Activated T-cell treated with anti-CD3 and anti-CD28 coated beads for 1 hour (primary cell): ENCODE results near the gene NOS1AP.

ENCODE experiments used
- DNase-seq: peaks from one replicate; pipeline ENCODE4 v3.0.0-alpha.2; 2020; ENCODE audit warnings: low read depth

NOS1AP gene

GRCh38 chr1:162386292-162387225 lies 317.1 kb downstream of the NOS1AP start:
- no peak for DNase-seq

- no peak for DNase-seq
Measured at GRCh38 chr1:162387226-162388082, 318.0 kb downstream of the NOS1AP start.

GRCh38 chr1:162388083-162388594 lies 318.6 kb downstream of the NOS1AP start:
- DNase-seq = no peak

GRCh38 chr1:162388615-162389014 lies 319.1 kb downstream of the NOS1AP start:
- DNase-seq = no peak

GRCh38 chr1:162389021-162389818 lies 319.7 kb downstream of the NOS1AP start:
- DNase-seq = no peak

- DNase-seq = no peak
Measured at GRCh38 chr1:162389971-162390370, 320.5 kb downstream of the NOS1AP start.

- DNase-seq = no peak
Measured at GRCh38 chr1:162390396-162391185, 321.1 kb downstream of the NOS1AP start.

GRCh38 chr1:162391790-162392563 lies 322.5 kb downstream of the NOS1AP start:
- DNase-seq = no peak

GRCh38 chr1:162396201-162396906 lies 326.9 kb downstream of the NOS1AP start:
- DNase-seq = no peak

GRCh38 chr1:162397039-162397448 lies 327.6 kb downstream of the NOS1AP start:
- DNase-seq = no peak

- DNase-seq = no peak
Measured at GRCh38 chr1:162397943-162398560, 328.6 kb downstream of the NOS1AP start.

- no peak for DNase-seq
Measured at GRCh38 chr1:162398999-162399580, 329.6 kb downstream of the NOS1AP start.

GRCh38 chr1:162400790-162401355 lies 331.4 kb downstream of the NOS1AP start:
- DNase-seq = no peak

GRCh38 chr1:162404550-162405160 lies 335.2 kb downstream of the NOS1AP start:
- DNase-seq = no peak

- DNase-seq = no peak
Measured at GRCh38 chr1:162405800-162406199, 336.3 kb downstream of the NOS1AP start.

- no peak for DNase-seq
Measured at GRCh38 chr1:162406811-162407210, 337.3 kb downstream of the NOS1AP start.

- DNase-seq = no peak
Measured at GRCh38 chr1:162407539-162407938, 338.0 kb downstream of the NOS1AP start.

- no peak for DNase-seq
Measured at GRCh38 chr1:162412002-162412401, 342.5 kb downstream of the NOS1AP start, which contains the start of gene SH2D1B. TSS of gene SH2D1B (minus strand) at chr1:162412136. CDS start at chr1:162412016, 120 bp downstream.
